SK-N-SH (cell line): Measurements from ENCODE around the gene TRIM27. TPM values are rescaled to one million over a fixed set of nuclear protein-coding genes. Genes with fewer than 3 reads are reported as not detected.
A peak's percentile ranks its signal among the peaks of the same experiment; 100 is the strongest.

ENCODE experiments used
- CTCF ChIA-PET: fragments of 300-600, 350-600 bp; formaldehyde crosslinking; extraction: SDS; loops from one replicate; lab custom pipeline; 2021; lab: Yijun Ruan, JAX
- POLR2A ChIA-PET: fragments of 350-600 bp; sonication (Branson Sonifier 250); formaldehyde crosslinking; extraction: SDS; loops from one replicate; lab custom pipeline; 2020; ENCODE audit warnings: antibody characterized with exemption, inconsistent platforms; lab: Yijun Ruan, JAX
- DNase-seq: peaks from one replicate; pipeline ENCODE4 v3.0.0; 2012
- H2AFZ ChIP-seq: fragments of 200-600 bp; sonication (generic); 2 replicates; pipeline ENCODE4 v1.8.1; 2016; ENCODE audit warnings: antibody characterized with exemption, mild to moderate bottlenecking, low read depth
- H3F3A ChIP-seq: fragments of 200-600 bp; sonication (generic); replicated peaks from 2 replicates; pipeline ENCODE3; 2016; ENCODE audit warnings: antibody characterized with exemption, mild to moderate bottlenecking; ENCODE audit not compliant: insufficient read depth
- H3K27ac ChIP-seq, 2 experiments: fragments of 200-500 bp in 1 of 2; fragments of 200-600 bp in 1 of 2; sonication (Bioruptor generic) in 1 of 2; sonication (generic), shearing (Covaris generic) in 1 of 2; 2 replicates each; pipeline versions ENCODE4 v1.5.1 to v1.6.1; 2014 to 2016; ENCODE audit warnings: low read depth in 2 of 2, inconsistent platforms in 1 of 2, low read length in 1 of 2, mild to moderate bottlenecking in 1 of 2, mixed read lengths in 1 of 2
- H3K27me3 ChIP-seq: fragments of 200-600 bp; sonication (generic), shearing (Covaris generic); 2 replicates; pipeline ENCODE4 v1.6.1; 2016; ENCODE audit warnings: mixed run types; ENCODE audit not compliant: insufficient read depth
- H3K36me3 ChIP-seq, 2 experiments: fragments of 200-500 bp in 1 of 2; fragments of 200-600 bp in 1 of 2; sonication (Bioruptor generic) in 1 of 2; sonication (generic) in 1 of 2; replicated peaks in 1 of 2; 2 replicates each; pipeline versions ENCODE3 to v1.5.1; 2014 to 2016; ENCODE audit warnings: low read length in 1 of 2, mild to moderate bottlenecking in 1 of 2; ENCODE audit not compliant: insufficient read depth in 2 of 2, control insufficient read depth in 1 of 2
- H3K4me1 ChIP-seq, 2 experiments: fragments of 200-500 bp in 1 of 2; fragments of 200-600 bp in 1 of 2; sonication (Bioruptor generic) in 1 of 2; sonication (generic), shearing (Covaris generic) in 1 of 2; 2 replicates each; pipeline versions ENCODE4 v1.5.1 to v1.6.1; 2014 to 2016; ENCODE audit warnings: low read depth in 1 of 2, low read length in 1 of 2, mixed run types in 1 of 2; ENCODE audit not compliant: insufficient read depth in 2 of 2, control insufficient read depth in 1 of 2
- H3K4me2 ChIP-seq: fragments of 200-600 bp; sonication (generic), shearing (Covaris generic); 2 replicates; pipeline ENCODE4 v1.6.1; 2017; ENCODE audit warnings: mixed run types
- H3K4me3 ChIP-seq, 2 experiments: fragments of 200-500 bp in 1 of 2; fragments of 200-600 bp in 1 of 2; sonication (Bioruptor generic) in 1 of 2; sonication (generic), shearing (Covaris generic) in 1 of 2; 2 replicates each; pipeline versions ENCODE4 v1.5.1 to v1.8.1; 2014 to 2016; ENCODE audit warnings: low read depth in 2 of 2, inconsistent platforms in 1 of 2, low read length in 1 of 2, mild to moderate bottlenecking in 1 of 2, mixed read lengths in 1 of 2, moderate library complexity in 1 of 2
- H3K79me2 ChIP-seq: fragments of 200-600 bp; sonication (generic); 2 replicates; pipeline ENCODE4 v1.8.1; 2017; ENCODE audit warnings: mild to moderate bottlenecking; ENCODE audit not compliant: insufficient read depth
- H3K9ac ChIP-seq: fragments of 200-600 bp; sonication (generic); 2 replicates; pipeline ENCODE4 v1.6.1; 2017; ENCODE audit warnings: mixed run types
- H3K9me2 ChIP-seq: fragments of 200-600 bp; sonication (generic); 2 replicates; pipeline ENCODE4 v1.6.1; 2017; ENCODE audit warnings: mixed run types
- H3K9me3 ChIP-seq: fragments of 200-600 bp; sonication (generic); 2 replicates; pipeline ENCODE4 v1.6.1; 2017; ENCODE audit warnings: mixed run types, mild to moderate bottlenecking, moderate library complexity
- H4K20me1 ChIP-seq: fragments of 200-600 bp; sonication (generic); 2 replicates; pipeline ENCODE4 v1.6.1; 2017; ENCODE audit warnings: mild to moderate bottlenecking, mixed run types; ENCODE audit not compliant: insufficient read depth
- CHD2 ChIP-seq: fragments of 150-350 bp; IDR thresholded peaks from 2 replicates; pipeline ENCODE4 v1.6.1; 2018; ENCODE audit warnings: low read length; ENCODE audit not compliant: partially characterized antibody
- EP300 ChIP-seq, 2 experiments: IDR thresholded peaks; 2 replicates each; pipeline versions ENCODE4 v1.4.0 to v1.6.1; 2012; ENCODE audit warnings: borderline replicate concordance in 1 of 2, low read depth in 1 of 2, low read length in 1 of 2
- FOXM1 ChIP-seq: IDR thresholded peaks from 2 replicates; pipeline ENCODE4 v1.4.0; 2012; ENCODE audit warnings: low read depth, mild to moderate bottlenecking
- GABPA ChIP-seq: IDR thresholded peaks from 2 replicates; pipeline ENCODE4 v1.4.0; 2012; ENCODE audit warnings: low read depth, mild to moderate bottlenecking
- MXI1 ChIP-seq: IDR thresholded peaks from 2 replicates; pipeline ENCODE4 v1.6.1; 2012; ENCODE audit warnings: mild to moderate bottlenecking, low read depth, low read length, improper control_type of control experiment
- NFIC ChIP-seq: IDR thresholded peaks from 2 replicates; pipeline ENCODE4 v1.4.0; 2012; ENCODE audit warnings: borderline replicate concordance
- NRF1 ChIP-seq: IDR thresholded peaks from 2 replicates; pipeline ENCODE4 v1.6.1; 2012; ENCODE audit warnings: low read depth, mild to moderate bottlenecking, low read length
- POLR2AphosphoS5 ChIP-seq: IDR thresholded peaks from 2 replicates; pipeline ENCODE4 v1.6.1; 2012; ENCODE audit warnings: low read depth, low read length
- RAD21 ChIP-seq: IDR thresholded peaks from 2 replicates; pipeline ENCODE4 v1.6.1; 2012; ENCODE audit warnings: mild to moderate bottlenecking, low read length
- RXRA ChIP-seq: IDR thresholded peaks from 2 replicates; pipeline ENCODE4 v1.4.0; 2012; ENCODE audit warnings: low read depth, mild to moderate bottlenecking, borderline replicate concordance
- SMC3 ChIP-seq: IDR thresholded peaks from 2 replicates; pipeline ENCODE4 v1.6.1; 2012; ENCODE audit warnings: low read depth, low read length, improper control_type of control experiment
- USF1 ChIP-seq: IDR thresholded peaks from 2 replicates; pipeline ENCODE4 v1.4.0; 2012; ENCODE audit warnings: low read depth, borderline replicate concordance
- YY1 ChIP-seq: IDR thresholded peaks from 2 replicates; pipeline ENCODE4 v1.4.0; 2012; ENCODE audit warnings: low read depth, mild to moderate bottlenecking
- WGBS: methylation state at CpG from one replicate; pipeline ENCODE4 v1.1.6; 2017; ENCODE audit warnings: low lambda C conversion rate; 5-methylcytosine and 5-hydroxymethylcytosine counted together
- polyA plus RNA-seq, 3 experiments: library from polyadenylated mRNA; depleted of rRNA; stranded (reverse); fragments of >200 nt; gene quantifications; 2 replicates each; pipeline ENCODE4 v1.2.3, GENCODE V29; 2012
- TF ChIP-seq, protein P1 (sequence below): IDR thresholded peaks from 2 replicates; pipeline ENCODE4; 2012
- TF ChIP-seq, protein P2 (sequence below): IDR thresholded peaks from 2 replicates; pipeline ENCODE4 v1.4.0; 2012; ENCODE audit warnings: low read depth
- TF ChIP-seq, protein P3 (sequence below): IDR thresholded peaks from 2 replicates; pipeline ENCODE4 v1.4.0; 2012; ENCODE audit warnings: low read depth, borderline replicate concordance

The TRIM27 gene
- polyA plus RNA-seq, 1 of the 3 experiments (the other 2 are of a cell fraction): 43.8 TPM

DNA sequence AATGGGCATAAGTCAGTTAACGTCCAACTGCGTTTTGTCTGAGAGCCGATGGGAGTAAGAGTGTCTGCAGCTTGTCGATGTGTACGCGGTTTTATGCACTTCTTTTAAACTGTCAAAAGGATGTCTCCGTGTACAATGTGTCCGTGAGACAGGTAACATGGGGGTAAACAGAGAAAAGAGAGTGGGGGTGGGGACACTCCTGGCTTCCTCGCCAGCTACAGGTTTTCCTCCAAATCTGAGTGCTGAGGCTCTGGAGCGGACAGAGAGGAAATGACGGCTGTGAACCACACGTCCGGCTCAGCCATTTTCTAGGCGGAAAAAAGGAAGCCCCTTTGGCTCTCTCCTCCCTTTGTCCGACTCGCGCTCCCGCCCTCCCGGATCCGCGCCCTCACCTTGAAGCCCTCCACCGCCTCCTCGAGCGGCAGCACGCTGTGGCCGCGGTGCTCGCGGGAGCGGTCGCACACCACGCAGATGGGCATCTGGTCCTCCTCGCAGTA is 916 bp downstream of the TRIM27 start:
- Histone ChIP-seq H4K20me1 (peaks cover 22% of the 10 kb centered on the region), H2AFZ (peak overlapping the region; percentile 98), H3K9me3 (no peaks in the 10 kb centered on the region), H3K79me2 (peaks cover 56% of the 10 kb centered on the region), H3K27me3 (no peaks in the 10 kb centered on the region), H3F3A (peaks cover 17% of the 10 kb centered on the region), H3K36me3 (peaks cover 34 to 39% of the 10 kb centered on the region in 2 experiments), H3K9me2 (no peaks in the 10 kb centered on the region), H3K4me1 (peaks cover 6 to 13% of the 10 kb centered on the region in 2 experiments; a peak in 2 of 4 replicates), H3K4me3 (peak overlapping the region; percentile 97), H3K27ac (peak overlapping the region; percentile 80 to 93), H3K4me2 (peak overlapping the region; percentile 98), H3K9ac (peak overlapping the region; percentile 97)
- CTCF ChIA-PET: interaction anchor here (0.6 to 2.2 kb wide), 13 partner anchors 9 to 1772 kb away, joined by 3 to 12 read pairs (median 4); no protein-coding TSS in a partner anchor
- POLR2A ChIA-PET: interaction anchor here (0.7 to 3.2 kb wide), 9 partner anchors 9 to 57 kb away, joined by 3 to 18 read pairs (median 3); no protein-coding TSS in a partner anchor
- DNase-seq: peak; percentile 68
- 3% methylated on average over 25 of the region's 33 CpGs for WGBS
- TF ChIP-seq CHD2 (peak; percentile 32), POLR2AphosphoS5 (peak; percentile 65), NRF1 (no peak), USF1 (no peak), RAD21 (no peak), SMC3 (no peak), YY1 (peak; percentile 69; the same call in 1 of the 2 replicates), FOXM1 (0 out of 2 replicates have a peak, but pooled peaks have one; percentile 3), NFIC (no peak), RXRA (no peak), MXI1 (peak; percentile 73; the same call in 1 of the 2 replicates), GABPA (peak; percentile 59), EP300 (IDR thresholded peaks at IDR 0.05; ENCODE audit: borderline replicate concordance in 1 of 2, low read depth in 1 of 2, low read length in 1 of 2) (no peak)
- TF ChIP-seq, protein P1, sequence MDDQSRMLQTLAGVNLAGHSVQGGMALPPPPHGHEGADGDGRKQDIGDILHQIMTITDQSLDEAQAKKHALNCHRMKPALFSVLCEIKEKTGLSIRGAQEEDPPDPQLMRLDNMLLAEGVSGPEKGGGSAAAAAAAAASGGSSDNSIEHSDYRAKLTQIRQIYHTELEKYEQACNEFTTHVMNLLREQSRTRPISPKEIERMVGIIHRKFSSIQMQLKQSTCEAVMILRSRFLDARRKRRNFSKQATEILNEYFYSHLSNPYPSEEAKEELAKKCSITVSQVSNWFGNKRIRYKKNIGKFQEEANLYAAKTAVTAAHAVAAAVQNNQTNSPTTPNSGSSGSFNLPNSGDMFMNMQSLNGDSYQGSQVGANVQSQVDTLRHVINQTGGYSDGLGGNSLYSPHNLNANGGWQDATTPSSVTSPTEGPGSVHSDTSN: no peak
- TF ChIP-seq, protein P2, sequence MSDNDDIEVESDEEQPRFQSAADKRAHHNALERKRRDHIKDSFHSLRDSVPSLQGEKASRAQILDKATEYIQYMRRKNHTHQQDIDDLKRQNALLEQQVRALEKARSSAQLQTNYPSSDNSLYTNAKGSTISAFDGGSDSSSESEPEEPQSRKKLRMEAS: 0 out of 2 replicates have a peak, but pooled peaks have one; percentile 20
- TF ChIP-seq, protein P3, sequence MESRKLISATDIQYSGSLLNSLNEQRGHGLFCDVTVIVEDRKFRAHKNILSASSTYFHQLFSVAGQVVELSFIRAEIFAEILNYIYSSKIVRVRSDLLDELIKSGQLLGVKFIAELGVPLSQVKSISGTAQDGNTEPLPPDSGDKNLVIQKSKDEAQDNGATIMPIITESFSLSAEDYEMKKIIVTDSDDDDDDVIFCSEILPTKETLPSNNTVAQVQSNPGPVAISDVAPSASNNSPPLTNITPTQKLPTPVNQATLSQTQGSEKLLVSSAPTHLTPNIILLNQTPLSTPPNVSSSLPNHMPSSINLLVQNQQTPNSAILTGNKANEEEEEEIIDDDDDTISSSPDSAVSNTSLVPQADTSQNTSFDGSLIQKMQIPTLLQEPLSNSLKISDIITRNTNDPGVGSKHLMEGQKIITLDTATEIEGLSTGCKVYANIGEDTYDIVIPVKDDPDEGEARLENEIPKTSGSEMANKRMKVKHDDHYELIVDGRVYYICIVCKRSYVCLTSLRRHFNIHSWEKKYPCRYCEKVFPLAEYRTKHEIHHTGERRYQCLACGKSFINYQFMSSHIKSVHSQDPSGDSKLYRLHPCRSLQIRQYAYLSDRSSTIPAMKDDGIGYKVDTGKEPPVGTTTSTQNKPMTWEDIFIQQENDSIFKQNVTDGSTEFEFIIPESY: no peak
